OCI-LY3 (cell line): ENCODE data around the gene CDH4.

Source experiments
- EZH2phosphoT487 ChIP-seq: fragments of 200-600 bp; shearing (Covaris generic); IDR thresholded peaks from 2 replicates; pipeline ENCODE4 v1.6.1; 2018; ENCODE audit warnings: antibody characterized with exemption, mixed run types, low read depth
- TF ChIP-seq, protein P1 (sequence below): fragments of 200-600, 300-600 bp; sonication (generic); IDR thresholded peaks from 2 replicates; pipeline ENCODE4 v1.5.1; 2014; ENCODE audit warnings: antibody characterized with exemption, low read length, low read depth

GRCh38 chr20:61937963-61938838 is 686.1 kb downstream of the CDH4 start:
- TF ChIP-seq, protein P1, sequence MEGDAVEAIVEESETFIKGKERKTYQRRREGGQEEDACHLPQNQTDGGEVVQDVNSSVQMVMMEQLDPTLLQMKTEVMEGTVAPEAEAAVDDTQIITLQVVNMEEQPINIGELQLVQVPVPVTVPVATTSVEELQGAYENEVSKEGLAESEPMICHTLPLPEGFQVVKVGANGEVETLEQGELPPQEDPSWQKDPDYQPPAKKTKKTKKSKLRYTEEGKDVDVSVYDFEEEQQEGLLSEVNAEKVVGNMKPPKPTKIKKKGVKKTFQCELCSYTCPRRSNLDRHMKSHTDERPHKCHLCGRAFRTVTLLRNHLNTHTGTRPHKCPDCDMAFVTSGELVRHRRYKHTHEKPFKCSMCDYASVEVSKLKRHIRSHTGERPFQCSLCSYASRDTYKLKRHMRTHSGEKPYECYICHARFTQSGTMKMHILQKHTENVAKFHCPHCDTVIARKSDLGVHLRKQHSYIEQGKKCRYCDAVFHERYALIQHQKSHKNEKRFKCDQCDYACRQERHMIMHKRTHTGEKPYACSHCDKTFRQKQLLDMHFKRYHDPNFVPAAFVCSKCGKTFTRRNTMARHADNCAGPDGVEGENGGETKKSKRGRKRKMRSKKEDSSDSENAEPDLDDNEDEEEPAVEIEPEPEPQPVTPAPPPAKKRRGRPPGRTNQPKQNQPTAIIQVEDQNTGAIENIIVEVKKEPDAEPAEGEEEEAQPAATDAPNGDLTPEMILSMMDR: no peak
- no peak for TF ChIP-seq EZH2phosphoT487
